Neural cell (in vitro differentiated cells): ENCODE data around the gene TNS3. TPM values are rescaled to one million over a fixed set of nuclear protein-coding genes. Genes with fewer than 3 reads are reported as not detected.
"Not testable (repeated sequence)": the region's sequence is repeated elsewhere in the genome, so short reads cannot be mapped to it uniquely, and the experiment has no call there.

Source experiments
- H2AFZ ChIP-seq: fragments of 200-600, 300-800 bp; sonication (generic), shearing (Covaris generic); 2 replicates; pipeline ENCODE4 v1.6.0; 2014; ENCODE audit warnings: low read depth, mild to moderate bottlenecking, antibody characterized with exemption, low read length, moderate library complexity
- H3F3A ChIP-seq: fragments of 200-600 bp; shearing (Covaris generic); 2 replicates; pipeline ENCODE4 v1.6.1; 2016; ENCODE audit warnings: mild to moderate bottlenecking, moderate library complexity, mixed read lengths, antibody characterized with exemption, low read length; ENCODE audit not compliant: insufficient read depth, poor library complexity, severe bottlenecking
- H3K27ac ChIP-seq: fragments of 200-600, 300-800 bp; sonication (generic), shearing (Covaris generic); 2 replicates; pipeline ENCODE4 v1.5.1; 2014; ENCODE audit warnings: mild to moderate bottlenecking, low read length, moderate library complexity
- H3K27me3 ChIP-seq: fragments of 300-800, 200-600 bp; sonication (generic), shearing (Covaris generic); 2 replicates; pipeline ENCODE4 v1.6.0; 2014; ENCODE audit warnings: mild to moderate bottlenecking, low read depth, low read length, moderate library complexity; ENCODE audit not compliant: insufficient read depth
- H3K36me3 ChIP-seq: fragments of 300-800, 200-600 bp; sonication (generic), shearing (Covaris generic); 2 replicates; pipeline ENCODE4 v1.5.1; 2014; ENCODE audit warnings: mild to moderate bottlenecking, antibody characterized with exemption, low read length, moderate library complexity; ENCODE audit not compliant: insufficient read depth
- H3K4me2 ChIP-seq: fragments of 300-800, 200-600 bp; sonication (generic), shearing (Covaris generic); 2 replicates; pipeline ENCODE4 v1.6.0; 2014; ENCODE audit warnings: mild to moderate bottlenecking, low read length
- H3K4me3 ChIP-seq: fragments of 300-800, 200-600 bp; sonication (generic), shearing (Covaris generic); 2 replicates; pipeline ENCODE4 v1.5.1; 2014; ENCODE audit warnings: mild to moderate bottlenecking, low read length, moderate library complexity
- H3K79me2 ChIP-seq: fragments of 200-600 bp; shearing (Covaris generic); replicated peaks from 2 replicates; pipeline ENCODE4 v1.6.0; 2014; ENCODE audit warnings: mild to moderate bottlenecking, low read length, moderate library complexity; ENCODE audit not compliant: insufficient read depth
- H3K9ac ChIP-seq: fragments of 300-800, 200-600 bp; sonication (generic), shearing (Covaris generic); 2 replicates; pipeline ENCODE4 v1.6.1; 2016; ENCODE audit warnings: mild to moderate bottlenecking, low read length, mixed read lengths
- H3K9me2 ChIP-seq: fragments of 200-600 bp; shearing (Covaris generic); 2 replicates; pipeline ENCODE4 v1.6.1; 2016; ENCODE audit warnings: mild to moderate bottlenecking, low read length, mixed read lengths; ENCODE audit not compliant: insufficient read depth
- H3K9me3 ChIP-seq: fragments of 200-600, 300-800 bp; sonication (generic), shearing (Covaris generic); 2 replicates; pipeline ENCODE4 v1.6.1; 2016; ENCODE audit warnings: mild to moderate bottlenecking, mixed run types, low read length, moderate library complexity, mixed read lengths
- H4K20me1 ChIP-seq: fragments of 200-600 bp; shearing (Covaris generic); 2 replicates; pipeline ENCODE4 v1.6.1; 2016; ENCODE audit warnings: mild to moderate bottlenecking, mixed run types; ENCODE audit not compliant: insufficient read depth
- EP300 ChIP-seq: fragments of 450-650 bp; conservative IDR thresholded peaks from 2 replicates; pipeline ENCODE4 v1.6.1; 2014; ENCODE audit warnings: antibody characterized with exemption, mild to moderate bottlenecking, moderate library complexity; ENCODE audit not compliant: poor library complexity, severe bottlenecking
- EZH2 ChIP-seq: fragments of 200-600, 300-800 bp; shearing (Covaris generic), sonication (generic); IDR thresholded peaks from 2 replicates; pipeline ENCODE4 v1.6.1; 2014; ENCODE audit warnings: antibody characterized with exemption, low read length, borderline replicate concordance, mild to moderate bottlenecking; ENCODE audit not compliant: insufficient read depth, poor library complexity, severe bottlenecking
- MXI1 ChIP-seq: fragments of 450-650 bp; conservative IDR thresholded peaks from 2 replicates; pipeline ENCODE4 v1.6.1; 2014; ENCODE audit warnings: antibody characterized with exemption, mild to moderate bottlenecking; ENCODE audit not compliant: poor library complexity, severe bottlenecking
- POLR2AphosphoS5 ChIP-seq: IDR thresholded peaks from 2 replicates; pipeline ENCODE4 v1.6.1; 2012
- SMC3 ChIP-seq: fragments of 450-650 bp; conservative IDR thresholded peaks from 2 replicates; pipeline ENCODE4 v1.6.1; 2014; ENCODE audit warnings: antibody characterized with exemption, mild to moderate bottlenecking, moderate library complexity; ENCODE audit not compliant: poor library complexity
- TAF1 ChIP-seq: IDR thresholded peaks from 2 replicates; pipeline ENCODE4 v1.6.1; 2012; ENCODE audit warnings: low read depth
- polyA plus RNA-seq: library from polyadenylated mRNA; depleted of rRNA; stranded (reverse); fragments of >200 nt; gene quantifications from 2 replicates; pipeline ENCODE4 v1.2.3, GENCODE V29; 2014

Gene TNS3
- polyA plus RNA-seq, 1 donor from 2014 or later: 0.58 TPM

GRCh38 chr7:47586925-47587324 is 5.0 kb upstream of the TNS3 start:
- Histone ChIP-seq H4K20me1 (no peaks in the 10 kb centered on the region), H3K4me2 (no peak overlapping the region), H3K9me3 (no peaks in the 10 kb centered on the region), H2AFZ (no peak overlapping the region), H3K9me2 (no peaks in the 10 kb centered on the region), H3K4me3 (no peak overlapping the region), H3K27ac (no peak overlapping the region), H3K27me3 (peaks cover 8% of the 10 kb centered on the region), H3F3A (no peaks in the 10 kb centered on the region), H3K36me3 (no peaks in the 10 kb centered on the region), H3K79me2 (no peaks in the 10 kb centered on the region), H3K9ac (no peak overlapping the region)
- TF ChIP-seq EZH2: no peak
- TF ChIP-seq POLR2AphosphoS5: no peak

- not testable (repeated sequence) for H2AFZ ChIP-seq, H3K9me2 ChIP-seq, H3K9me3 ChIP-seq, H3K4me3 ChIP-seq, H4K20me1 ChIP-seq, H3K27ac ChIP-seq, H3K9ac ChIP-seq, H3K4me2 ChIP-seq, H3K36me3 ChIP-seq, H3K79me2 ChIP-seq, H3F3A ChIP-seq
- peaks cover 14% of the 10 kb centered on the region for H3K27me3 ChIP-seq
Observed at GRCh38 chr7:47586161-47586670, 4.3 kb upstream of the TNS3 start.

GRCh38 chr7:47584536-47584895 is 2.6 kb upstream of the TNS3 start:
- Histone ChIP-seq H4K20me1 (no peaks in the 10 kb centered on the region), H3K4me3 (no peak overlapping the region), H3K4me2 (no peak overlapping the region), H2AFZ (no peak overlapping the region), H3K9ac (no peak overlapping the region), H3F3A (no peaks in the 10 kb centered on the region), H3K9me3 (no peaks in the 10 kb centered on the region), H3K9me2 (no peaks in the 10 kb centered on the region), H3K27me3 (peaks cover 22% of the 10 kb centered on the region), H3K27ac (no peak overlapping the region), H3K79me2 (no peaks in the 10 kb centered on the region), H3K36me3 (no peaks in the 10 kb centered on the region)
- TF ChIP-seq POLR2AphosphoS5 (no peak), SMC3 (no peak), EZH2 (no peak), EP300 (no peak)

GRCh38 chr7:47583739-47584535 is 2.0 kb upstream of the TNS3 start:
- Histone ChIP-seq H3K4me2 (no peak overlapping the region), H3K79me2 (no peaks in the 10 kb centered on the region)

More at GRCh38 chr7:47583739-47584535, 2.0 kb upstream of the TNS3 start:
- Histone ChIP-seq H3K36me3 (no peaks in the 10 kb centered on the region), H3K9me3 (no peaks in the 10 kb centered on the region), H3K9me2 (no peaks in the 10 kb centered on the region), H3K9ac (no peak overlapping the region), H4K20me1 (no peaks in the 10 kb centered on the region), H3K27ac (no peak overlapping the region), H3F3A (no peaks in the 10 kb centered on the region), H3K4me3 (no peak overlapping the region), H3K27me3 (peaks cover 22% of the 10 kb centered on the region), H2AFZ (no peak overlapping the region)
- no peak for TF ChIP-seq TAF1
- no peak for TF ChIP-seq SMC3
- TF ChIP-seq EP300: no peak
- no peak for TF ChIP-seq MXI1
